IPS DF 19.7 (cell line): Measurements from ENCODE around the gene FHIT.

Source experiments
- DNase-seq: peaks from one replicate; pipeline ENCODE4 v3.0.0-alpha.2; 2013; ENCODE audit warnings: low read depth, low spot score

The FHIT gene

GRCh38 chr3:60841355-60841754 is 409.9 kb downstream of the FHIT start:
- DNase-seq, result no peak

GRCh38 chr3:60839246-60839645 is 412.0 kb downstream of the FHIT start:
- no peak for DNase-seq

- DNase-seq, result no peak
These were observed 415.5 kb downstream of the FHIT start for GRCh38 chr3:60835796-60836195.

- no peak for DNase-seq
These were observed 422.2 kb downstream of the FHIT start for GRCh38 chr3:60829058-60829457.

GRCh38 chr3:60827666-60828065 is 423.6 kb downstream of the FHIT start:
- no peak for DNase-seq

GRCh38 chr3:60826511-60826910 is 424.7 kb downstream of the FHIT start:
- no peak for DNase-seq

GRCh38 chr3:60812502-60812901 is 438.8 kb downstream of the FHIT start:
- DNase-seq, result no peak

GRCh38 chr3:60810881-60811280 is 440.4 kb downstream of the FHIT start:
- no peak for DNase-seq

- DNase-seq, result no peak
These were observed 441.2 kb downstream of the FHIT start for GRCh38 chr3:60809857-60810610.

- DNase-seq, result no peak
These were observed 447.8 kb downstream of the FHIT start for GRCh38 chr3:60803216-60804173.

GRCh38 chr3:60801307-60801706 is 449.9 kb downstream of the FHIT start:
- no peak for DNase-seq

- no peak for DNase-seq
These were observed 452.8 kb downstream of the FHIT start for GRCh38 chr3:60798456-60798855.

- DNase-seq, result no peak
These were observed 458.9 kb downstream of the FHIT start for GRCh38 chr3:60792249-60792852.

GRCh38 chr3:60788185-60788584 is 463.1 kb downstream of the FHIT start:
- DNase-seq, result no peak

GRCh38 chr3:60781935-60782334 is 469.3 kb downstream of the FHIT start:
- no peak for DNase-seq

GRCh38 chr3:60779637-60780036 is 471.6 kb downstream of the FHIT start:
- no peak for DNase-seq

GRCh38 chr3:60775985-60776384 is 475.3 kb downstream of the FHIT start:
- no peak for DNase-seq

GRCh38 chr3:60774617-60775016 is 476.6 kb downstream of the FHIT start:
- DNase-seq, result no peak

GRCh38 chr3:60772584-60772983 is 478.7 kb downstream of the FHIT start:
- peak; percentile 40 for DNase-seq

- no peak for DNase-seq
These were observed 479.5 kb downstream of the FHIT start for GRCh38 chr3:60771766-60772165.

GRCh38 chr3:60770532-60770931 is 480.7 kb downstream of the FHIT start:
- DNase-seq, result no peak

- no peak for DNase-seq
These were observed 483.7 kb downstream of the FHIT start for GRCh38 chr3:60767536-60767935.
